ENCODE data around the gene PAPPA. TPM values are rescaled to one million over a fixed set of nuclear protein-coding genes. Genes with fewer than 3 reads are reported as not detected.
A peak's percentile ranks its signal among the peaks of the same experiment; 100 is the strongest.

The PAPPA gene
- total RNA-seq, 1 experiment from 2014 or later = 1.9 TPM

DNA sequence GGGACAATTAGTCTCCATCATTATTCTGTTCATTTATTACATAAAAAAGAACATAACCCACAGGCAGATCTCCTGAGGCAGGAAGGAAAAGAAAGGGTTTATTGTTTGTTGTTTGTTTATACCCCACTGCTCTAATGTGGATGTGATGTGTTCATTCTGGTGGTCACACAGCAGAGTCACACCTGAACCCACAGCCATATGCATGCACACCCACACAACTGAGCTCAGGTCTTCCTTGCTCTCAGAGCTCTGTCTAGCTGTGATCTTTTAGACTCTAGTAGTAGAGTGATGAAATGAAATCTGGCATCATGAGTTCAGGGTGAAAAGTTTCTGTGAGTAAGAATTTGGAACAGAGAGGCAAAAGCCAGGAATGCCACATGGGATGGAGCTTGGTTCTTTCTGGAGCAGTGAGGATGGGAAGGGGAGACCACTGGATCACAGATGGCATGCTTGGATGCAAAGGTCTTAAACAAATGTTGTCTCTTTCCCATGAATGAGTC is 227.0 kb downstream of the PAPPA start:
- DNase-seq (ENCODE audit: low read depth) = no peak
- in situ Hi-C loops (cut with HindIII; ENCODE audit: low pct_unique_long_range_greater_than_20kb, low sequenced_read_pairs) = no loop called here

DNA sequence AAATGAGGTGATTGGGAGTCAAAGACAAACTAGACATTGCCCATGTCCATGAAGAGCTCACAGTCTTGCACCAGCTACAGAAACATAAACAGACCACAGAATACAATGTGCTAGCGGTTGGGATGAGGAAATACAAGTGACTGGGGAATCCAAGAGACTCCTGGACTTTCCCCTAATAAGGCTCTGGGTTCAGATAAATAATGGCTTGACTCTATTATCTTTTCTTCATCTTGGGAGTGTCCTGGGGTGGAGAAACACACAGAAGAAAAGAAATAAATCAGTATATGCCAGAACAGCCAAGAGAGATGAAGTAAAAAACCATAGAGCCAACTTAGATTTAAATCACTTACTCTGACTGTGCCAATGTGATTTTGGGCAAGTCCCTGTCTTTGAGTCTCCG is 227.8 kb downstream of the PAPPA start:
- in situ Hi-C loops (cut with HindIII; ENCODE audit: low pct_unique_long_range_greater_than_20kb, low sequenced_read_pairs) = no loop called here
- DNase-seq (ENCODE audit: low read depth) = peak; percentile 55

DNA sequence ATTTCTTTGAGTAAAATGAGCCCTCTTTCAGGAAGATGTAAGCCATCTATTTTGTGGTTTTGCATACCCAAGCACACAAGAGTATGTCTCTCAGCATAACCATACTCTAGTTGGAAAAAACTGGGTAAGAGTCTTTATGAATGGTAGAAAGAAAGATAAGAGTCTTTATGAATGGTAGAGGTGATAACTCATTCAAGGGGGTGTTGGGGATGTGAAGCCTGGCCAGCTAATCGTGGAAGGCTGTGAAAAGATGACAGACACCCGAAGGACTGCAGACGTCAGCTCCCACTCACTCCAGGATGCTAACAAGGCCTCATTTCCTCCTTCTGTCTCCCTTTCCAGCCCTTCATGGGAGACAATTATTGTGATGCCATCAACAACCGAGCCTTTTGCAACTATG is 228.5 kb downstream of the PAPPA start:
- in situ Hi-C loops (cut with HindIII; ENCODE audit: low pct_unique_long_range_greater_than_20kb, low sequenced_read_pairs) = no loop called here
- no peak for DNase-seq (ENCODE audit: low read depth)

DNA sequence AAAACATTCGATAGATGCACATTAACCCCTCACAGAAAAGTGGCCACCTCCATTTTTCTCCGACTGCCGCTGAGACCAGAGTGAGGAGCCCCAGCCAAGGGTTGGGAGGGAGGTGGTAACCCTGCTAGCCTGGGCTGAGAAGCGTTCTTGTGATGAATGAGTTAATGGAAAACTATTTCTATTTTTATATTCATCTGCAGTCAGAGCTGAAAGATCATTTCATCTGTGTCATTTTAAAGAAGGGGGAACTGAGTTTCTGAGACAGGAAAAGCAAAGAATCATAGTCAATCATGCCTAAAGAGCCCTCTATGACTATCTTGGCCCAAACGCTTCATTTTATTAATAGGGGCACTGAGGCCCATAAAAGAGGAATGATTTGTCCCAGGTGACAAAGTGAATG is 229.5 kb downstream of the PAPPA start:
- in situ Hi-C loops (cut with HindIII; ENCODE audit: low pct_unique_long_range_greater_than_20kb, low sequenced_read_pairs) = no loop called here
- peak; percentile 30 for DNase-seq (ENCODE audit: low read depth)

DNA sequence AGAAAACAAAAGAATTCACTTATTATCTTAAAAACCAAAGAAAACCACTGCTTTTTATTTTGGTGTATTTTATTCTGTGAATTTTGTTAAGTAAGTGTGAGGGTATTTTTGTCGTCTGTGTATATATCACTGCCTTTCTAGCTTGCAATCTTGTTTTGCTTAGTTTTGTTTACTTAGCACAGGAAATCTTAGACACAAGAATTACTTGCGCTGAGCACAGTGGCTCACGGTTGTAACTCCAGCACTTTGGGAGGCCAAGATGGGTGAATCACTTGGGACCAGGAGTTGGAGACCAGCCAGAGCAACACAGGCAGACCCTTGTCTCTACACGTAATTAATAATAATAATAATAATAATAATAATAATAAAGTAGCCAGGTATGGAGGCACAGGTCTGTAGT is 230.3 kb downstream of the PAPPA start:
- DNase-seq (ENCODE audit: low read depth) = no peak
- in situ Hi-C loops (cut with HindIII; ENCODE audit: low pct_unique_long_range_greater_than_20kb, low sequenced_read_pairs) = no loop called here

DNA sequence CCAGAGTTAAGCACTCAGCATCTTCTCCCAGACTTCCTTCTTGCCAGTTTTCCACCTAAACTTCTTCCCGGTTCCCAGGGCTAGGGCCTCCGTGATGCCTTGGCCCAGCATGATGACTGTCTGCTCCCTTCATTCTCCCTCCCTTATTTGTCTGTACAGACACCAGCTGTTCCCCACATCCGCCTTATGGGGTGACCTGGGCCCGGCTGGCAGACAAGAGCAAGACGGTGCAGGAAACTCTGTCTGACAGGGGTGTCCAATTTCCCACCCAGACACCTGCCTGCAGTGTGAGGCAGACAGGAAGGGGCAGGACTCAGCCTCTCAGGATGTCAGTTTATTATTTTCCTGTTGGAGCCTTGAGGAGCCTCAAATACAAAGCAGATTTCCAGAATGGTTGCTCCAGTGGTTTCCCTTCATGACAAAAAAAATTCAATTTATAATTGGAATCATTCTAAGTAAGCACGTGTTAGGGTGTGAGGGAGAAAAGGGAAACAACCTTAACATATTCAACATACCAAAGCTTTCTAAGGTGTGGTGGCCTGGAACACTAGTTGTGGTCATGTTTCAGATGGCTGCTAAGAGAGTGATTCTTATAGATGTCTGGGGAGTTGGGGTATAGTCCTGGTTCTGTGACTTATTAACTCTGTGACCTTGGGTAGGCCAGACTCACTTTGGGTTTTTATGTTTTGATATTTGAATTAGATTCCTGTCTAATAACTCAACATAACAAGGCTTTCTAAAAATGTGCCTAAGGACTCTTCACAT is 234.5 kb downstream of the PAPPA start:
- in situ Hi-C loops (cut with HindIII; ENCODE audit: low pct_unique_long_range_greater_than_20kb, low sequenced_read_pairs) = no loop called here
- peak; percentile 90 for DNase-seq (ENCODE audit: low read depth)

DNA sequence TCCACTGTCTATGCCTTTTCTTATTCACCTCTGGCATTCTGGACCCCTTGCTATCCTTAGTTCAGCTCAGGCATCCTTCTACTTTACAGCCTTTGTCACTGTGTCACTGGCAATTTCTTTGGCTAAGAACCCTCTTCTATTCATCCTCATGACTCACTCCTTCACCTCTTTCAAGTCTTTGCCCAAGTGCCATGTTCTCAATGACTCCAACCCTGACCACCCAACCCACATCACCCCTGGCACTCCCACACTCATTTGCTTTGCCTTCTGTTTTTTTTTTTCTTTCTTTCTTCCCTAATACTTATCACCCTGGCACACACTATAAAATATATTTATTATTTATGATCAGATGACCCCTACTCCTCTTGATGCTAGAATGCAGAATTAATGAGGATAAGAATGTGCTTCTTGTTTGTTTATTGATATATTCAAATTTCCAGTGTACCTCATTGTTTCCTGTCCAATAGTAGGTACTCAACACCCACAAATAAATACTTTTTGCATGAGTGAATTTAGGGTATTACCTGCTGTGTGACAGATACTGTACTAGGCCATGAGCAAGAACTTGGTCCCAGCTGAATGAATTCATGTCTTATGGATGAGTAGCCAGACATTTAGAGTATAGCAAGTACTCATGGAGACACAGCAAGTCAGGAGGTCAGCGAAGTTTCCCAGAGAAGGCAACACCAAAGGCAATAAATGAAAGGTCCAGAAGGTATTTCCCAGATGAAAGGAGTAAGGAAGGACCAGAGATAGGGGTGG is 236.1 kb downstream of the PAPPA start:
- peak; percentile 81 for DNase-seq (ENCODE audit: low read depth)
- in situ Hi-C loops (cut with HindIII; ENCODE audit: low pct_unique_long_range_greater_than_20kb, low sequenced_read_pairs) = no loop called here

DNA sequence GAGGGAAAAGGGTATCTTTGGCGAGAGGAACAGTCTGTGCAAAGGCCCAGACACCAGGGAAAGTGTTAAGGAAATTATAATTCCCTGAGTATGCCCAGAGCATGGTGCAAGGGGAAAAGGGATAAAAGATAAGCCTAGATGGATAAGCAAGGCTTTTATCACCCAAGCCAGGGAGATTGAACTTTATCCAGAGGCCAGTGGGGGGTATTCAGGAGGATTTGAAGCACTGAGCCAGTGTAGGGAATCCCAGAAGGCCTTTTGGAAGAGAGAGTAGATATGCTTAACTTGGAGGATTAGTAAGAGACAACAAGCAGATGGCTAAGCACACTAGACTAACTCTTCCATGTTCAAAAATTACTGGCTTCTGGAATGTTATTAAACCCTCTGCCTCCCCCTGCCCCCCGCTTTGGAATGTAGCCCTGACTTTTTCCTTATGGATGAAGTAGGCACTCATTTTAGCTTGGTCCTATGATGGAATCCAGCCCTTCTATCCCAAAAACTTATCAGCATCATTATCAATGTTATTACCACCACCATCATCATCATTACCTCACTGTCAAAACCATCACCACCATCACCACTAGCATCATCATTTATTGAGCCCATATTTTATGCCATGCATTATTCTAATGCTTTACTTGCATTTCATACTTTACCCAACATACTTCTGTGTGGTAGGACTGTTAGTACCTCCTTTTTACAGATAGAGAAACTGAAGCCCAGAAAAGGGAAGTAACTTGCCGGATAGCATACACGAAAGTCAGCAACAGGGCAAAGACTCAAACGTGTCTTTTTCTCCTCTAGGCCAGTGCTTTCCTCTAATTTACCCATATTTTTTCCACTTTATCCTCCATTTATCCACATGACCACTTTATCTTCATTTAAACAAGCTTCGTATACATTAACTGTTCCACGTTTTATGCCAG is 237.0 kb downstream of the PAPPA start:
- in situ Hi-C loops (cut with HindIII; ENCODE audit: low pct_unique_long_range_greater_than_20kb, low sequenced_read_pairs) = no loop called here
- no peak for DNase-seq (ENCODE audit: low read depth)

DNA sequence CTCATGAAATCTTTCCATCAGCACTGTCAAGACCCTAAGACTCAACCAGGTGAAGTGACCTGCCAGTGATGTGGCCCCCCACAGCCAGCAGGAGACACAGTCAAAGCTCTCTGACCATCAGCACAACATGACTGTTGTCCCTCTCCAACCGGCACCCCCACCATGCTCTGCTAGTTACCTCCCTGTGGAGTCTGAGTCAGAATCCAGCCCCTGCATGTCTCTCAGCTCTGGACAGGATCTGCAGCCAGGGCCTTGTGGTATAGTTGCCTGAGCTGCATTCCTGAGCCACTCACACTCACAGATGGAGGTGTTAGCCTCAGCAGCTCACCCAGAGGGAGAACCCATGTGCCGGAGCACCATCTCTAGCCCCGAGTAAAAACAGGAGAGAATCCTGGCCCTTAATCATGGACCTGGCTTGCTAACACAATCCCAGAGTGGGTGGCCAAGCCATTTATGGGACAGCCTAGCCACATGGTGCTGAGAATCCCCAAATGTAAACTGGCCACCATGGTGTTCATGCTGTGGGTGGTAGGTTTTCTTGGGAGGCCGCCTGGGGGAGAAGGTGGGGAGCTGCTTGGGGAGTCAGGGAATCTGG is 237.8 kb downstream of the PAPPA start:
- DNase-seq (ENCODE audit: low read depth) = peak; percentile 40
- in situ Hi-C loops (cut with HindIII; ENCODE audit: low pct_unique_long_range_greater_than_20kb, low sequenced_read_pairs) = no loop called here

DNA sequence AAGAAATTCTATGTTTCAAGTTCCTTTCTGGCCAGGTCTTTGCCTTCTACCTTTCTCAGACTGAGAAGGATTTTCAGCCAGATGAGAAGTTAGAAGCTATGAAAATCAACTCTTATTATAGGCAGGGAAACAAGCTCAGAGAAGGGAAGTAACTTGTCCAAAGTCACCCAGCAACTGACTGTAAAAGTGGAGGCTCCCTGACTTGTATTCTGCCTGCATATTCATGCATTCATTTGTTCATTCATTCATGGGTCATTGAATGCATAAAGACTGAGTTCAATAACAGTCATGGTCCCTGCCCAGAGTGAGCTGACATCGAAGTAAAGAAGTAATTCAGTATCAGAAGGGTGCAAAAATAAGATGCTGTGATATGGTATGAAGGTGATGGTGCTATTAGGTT is 239.6 kb downstream of the PAPPA start:
- in situ Hi-C loops (cut with HindIII; ENCODE audit: low pct_unique_long_range_greater_than_20kb, low sequenced_read_pairs) = no loop called here

DNA sequence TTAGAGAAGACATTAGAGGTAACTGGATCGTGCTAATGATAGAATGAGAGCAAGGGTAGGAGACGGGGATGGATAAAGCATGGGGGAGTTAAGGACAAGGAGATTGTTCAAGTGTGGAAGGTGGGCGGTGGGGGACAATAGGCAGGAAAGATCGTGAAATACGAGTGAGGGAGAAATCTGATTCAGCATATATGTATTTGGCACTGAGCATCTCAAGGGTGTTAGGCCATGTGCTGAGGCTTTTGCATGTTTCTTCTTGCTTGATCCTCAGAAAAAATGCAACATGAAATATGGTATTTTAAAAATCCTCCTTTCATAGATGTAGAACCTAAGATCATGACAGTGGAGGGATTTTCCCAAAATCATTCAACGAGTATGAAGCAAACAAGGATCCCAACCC is 240.5 kb downstream of the PAPPA start:
- in situ Hi-C loops (cut with HindIII; ENCODE audit: low pct_unique_long_range_greater_than_20kb, low sequenced_read_pairs) = no loop called here
- no peak for DNase-seq (ENCODE audit: low read depth)

More for the DNA sequence above, 239.6 kb downstream of the PAPPA start:
- no peak for DNase-seq (ENCODE audit: low read depth)

DNA sequence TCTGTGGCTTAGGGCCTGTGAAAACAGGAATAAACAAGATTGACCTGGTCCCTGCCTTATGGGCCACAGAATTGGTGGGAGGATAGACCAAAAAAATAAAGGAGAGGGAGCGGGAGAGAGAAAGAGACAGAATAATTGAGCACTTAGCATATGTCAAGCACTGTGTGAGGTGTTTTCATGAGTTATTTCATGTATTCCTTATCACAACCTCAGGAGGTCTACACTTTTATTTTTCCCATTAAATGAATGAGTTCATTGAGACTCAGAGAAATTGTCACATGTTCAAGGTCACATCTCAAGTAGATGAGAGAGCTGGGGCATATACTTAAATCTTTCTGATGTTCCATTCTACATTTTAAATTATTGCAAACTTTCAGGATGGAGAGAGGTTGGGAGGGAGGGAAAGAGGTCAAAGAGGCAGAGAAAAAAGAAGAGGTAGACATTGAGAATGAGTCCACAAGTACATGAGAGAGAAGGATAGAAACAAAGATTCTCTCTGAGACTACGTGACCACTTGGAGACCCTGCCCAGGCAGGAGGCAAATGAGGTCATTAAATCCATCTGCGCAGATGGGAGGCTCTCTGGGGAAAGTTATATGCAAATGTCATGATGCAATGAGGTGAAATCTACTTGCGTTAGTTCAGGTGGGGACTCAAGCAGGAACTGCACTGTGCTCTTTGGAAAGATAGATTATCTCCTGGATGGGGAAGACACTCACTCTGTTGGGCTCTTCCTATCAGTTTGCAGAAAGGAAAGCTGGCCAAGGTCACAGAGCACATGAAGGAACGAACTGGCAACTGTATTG is 241.5 kb downstream of the PAPPA start:
- DNase-seq (ENCODE audit: low read depth) = no peak
- in situ Hi-C loops (cut with HindIII; ENCODE audit: low pct_unique_long_range_greater_than_20kb, low sequenced_read_pairs) = no loop called here

DNA sequence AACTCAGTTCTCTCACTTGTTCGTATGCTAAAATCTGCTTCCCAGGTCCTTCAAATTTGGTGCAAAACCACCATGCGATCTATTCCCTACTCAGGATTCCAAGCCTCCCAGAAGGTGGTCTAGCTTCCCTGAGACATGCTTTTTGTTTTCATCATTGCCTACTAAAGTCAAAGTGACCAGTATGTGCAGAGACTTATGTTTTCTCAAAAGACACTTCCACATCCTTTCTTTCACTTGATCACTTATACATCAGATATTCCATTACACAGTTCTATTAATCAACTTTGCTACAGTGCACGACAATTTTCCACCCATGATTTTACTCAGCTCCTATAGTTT is 242.1 kb downstream of the PAPPA start:
- in situ Hi-C loops (cut with HindIII; ENCODE audit: low pct_unique_long_range_greater_than_20kb, low sequenced_read_pairs) = no loop called here
- DNase-seq (ENCODE audit: low read depth) = no peak

DNA sequence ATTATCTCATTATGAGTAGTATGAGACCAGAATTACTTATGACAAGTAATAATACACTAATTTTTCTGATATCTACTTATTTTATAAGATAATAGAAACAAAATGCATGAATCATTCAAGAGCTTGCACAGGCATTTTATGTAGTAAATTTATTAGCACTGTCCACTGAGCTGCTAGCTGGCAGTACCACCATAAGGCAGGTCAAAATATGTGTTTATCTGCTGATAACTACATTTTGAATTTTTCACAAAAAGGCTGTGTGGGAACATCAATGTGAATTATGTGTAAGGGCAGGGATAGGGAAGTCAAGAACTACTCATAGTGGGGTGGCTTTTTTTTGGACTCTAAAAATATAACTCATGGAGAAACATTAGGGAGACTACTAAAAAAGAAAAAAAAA is 249.6 kb downstream of the PAPPA start:
- no peak for DNase-seq (ENCODE audit: low read depth)
- in situ Hi-C loops (cut with HindIII; ENCODE audit: low pct_unique_long_range_greater_than_20kb, low sequenced_read_pairs) = no loop called here

DNA sequence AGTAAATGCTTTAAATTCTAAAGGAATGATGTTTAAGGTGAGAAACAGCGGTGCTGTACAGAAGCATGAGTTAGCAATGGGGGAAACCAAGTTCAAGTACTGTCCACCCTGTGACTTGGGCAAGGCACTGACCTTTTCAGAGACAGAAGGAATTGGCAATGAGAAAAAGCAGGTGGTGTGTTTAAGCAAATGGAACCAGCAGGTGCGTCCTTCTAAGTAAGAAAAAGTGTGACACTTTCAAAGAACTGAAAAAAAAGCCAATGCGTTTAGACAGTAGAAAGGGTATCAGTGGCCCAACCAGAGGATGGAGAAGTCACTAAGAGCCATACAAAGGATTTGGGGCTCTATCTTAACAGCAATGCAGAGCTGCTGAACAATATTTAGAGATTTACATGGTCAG is 250.6 kb downstream of the PAPPA start:
- DNase-seq (ENCODE audit: low read depth) = no peak
- in situ Hi-C loops (cut with HindIII; ENCODE audit: low pct_unique_long_range_greater_than_20kb, low sequenced_read_pairs) = no loop called here

DNA sequence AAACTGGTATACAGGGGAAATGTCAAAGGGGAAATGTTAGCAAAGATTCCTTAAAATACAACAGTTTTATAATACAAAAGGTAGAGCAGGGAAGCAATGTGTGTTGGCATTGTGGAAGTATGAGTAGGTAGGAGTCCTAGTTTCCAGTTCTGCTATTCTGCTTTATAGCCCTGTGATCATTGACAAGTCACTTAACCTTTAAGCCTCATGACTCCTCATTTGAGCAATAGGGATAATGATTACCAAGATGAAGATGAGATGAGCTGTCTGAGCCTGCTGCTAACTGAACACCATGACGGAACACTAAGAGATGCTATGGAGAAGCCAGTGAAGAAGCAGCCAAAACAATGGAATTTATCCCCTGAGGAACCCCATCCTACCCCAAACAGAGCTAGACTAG is 251.7 kb downstream of the PAPPA start:
- peak; percentile 63 for DNase-seq (ENCODE audit: low read depth)
- in situ Hi-C loops (cut with HindIII; ENCODE audit: low pct_unique_long_range_greater_than_20kb, low sequenced_read_pairs) = no loop called here

DNA sequence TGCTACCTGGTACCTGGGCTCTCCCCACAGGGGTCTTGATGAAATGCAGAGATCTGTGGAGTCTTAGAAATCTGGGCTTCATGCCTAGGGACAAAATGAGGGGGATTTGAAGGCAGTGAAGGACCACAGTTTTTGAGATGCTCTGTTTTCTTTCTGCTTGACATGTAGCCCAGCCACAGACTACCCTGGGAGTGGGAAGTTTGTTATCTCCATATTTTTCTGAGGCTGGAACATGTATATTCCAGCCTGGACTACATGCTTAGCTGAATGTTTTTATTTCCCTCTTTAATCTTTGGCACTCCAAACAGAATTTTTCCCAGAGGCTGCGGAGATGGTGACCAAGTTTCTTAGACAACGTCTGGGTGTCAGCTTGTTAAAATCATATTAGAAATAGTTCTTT is 252.9 kb downstream of the PAPPA start:
- in situ Hi-C loops (cut with HindIII; ENCODE audit: low pct_unique_long_range_greater_than_20kb, low sequenced_read_pairs) = no loop called here
- DNase-seq (ENCODE audit: low read depth) = no peak

DNA sequence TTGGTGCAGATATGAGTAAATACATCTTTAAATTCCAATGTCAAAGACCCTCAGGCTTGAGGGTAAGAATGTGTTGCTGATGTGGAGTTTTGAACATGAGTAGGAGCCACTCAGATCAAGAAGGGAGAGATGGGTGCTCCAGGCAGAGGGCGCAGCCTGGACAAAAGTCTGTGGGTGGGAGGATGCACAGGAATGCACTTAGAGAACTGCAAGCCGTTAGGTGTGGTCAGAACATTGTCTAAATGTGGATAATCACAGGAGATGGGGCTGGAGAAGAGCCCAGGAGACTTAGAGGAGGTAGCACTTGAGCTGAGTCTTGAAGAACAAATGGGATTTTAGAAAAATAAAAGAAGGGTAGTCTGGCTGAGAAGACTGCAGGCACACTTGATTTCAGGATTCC is 255.5 kb downstream of the PAPPA start:
- in situ Hi-C loops (cut with HindIII; ENCODE audit: low pct_unique_long_range_greater_than_20kb, low sequenced_read_pairs) = no loop called here
- no peak for DNase-seq (ENCODE audit: low read depth)
